Heart right ventricle (tissue), 16 donors: Measurements from ENCODE around the gene SCRN2. TPM values are rescaled to one million over a fixed set of nuclear protein-coding genes. Genes with fewer than 3 reads are reported as not detected.
A peak's percentile ranks its signal among the peaks of the same experiment; 100 is the strongest.

Source experiments
- ATAC-seq, 8 donors: fragments of 200-7000 bp; cut with Tn5 transposase; one replicate each; pipeline ENCODE4 v1.9.1; 2020; ENCODE audit warnings: mild to moderate bottlenecking in 8 of 8, moderate library complexity in 8 of 8, moderate number of reproducible peaks in 1 of 8
- DNase-seq, 2 donors: peaks; one replicate each; pipeline ENCODE4 v3.0.0-alpha.2; 2020
- H3K27ac ChIP-seq, 10 donors: fragments of 200-600 bp; sonication (generic) in 2 of 10; one replicate each; pipeline versions ENCODE4 v1.5.0 to v1.8.0; 2020 to 2022; ENCODE audit warnings: mild to moderate bottlenecking in 3 of 10
- H3K27me3 ChIP-seq, 7 donors: fragments of 200-600 bp; one replicate each; pipeline ENCODE4 v1.8.0; 2021 to 2022; ENCODE audit warnings: mild to moderate bottlenecking in 2 of 7
- H3K36me3 ChIP-seq, 9 donors: fragments of 200-600 bp; sonication (generic) in 1 of 9; one replicate each; pipeline versions ENCODE4 v1.5.0 to v1.8.0; 2020 to 2022; ENCODE audit warnings: mild to moderate bottlenecking in 2 of 9
- H3K4me1 ChIP-seq, 9 donors: fragments of 200-600 bp; sonication (generic) in 1 of 9; one replicate each; pipeline versions ENCODE4 v1.5.0 to v1.8.0; 2020 to 2022; ENCODE audit warnings: mild to moderate bottlenecking in 4 of 9
- H3K4me3 ChIP-seq, 10 donors: fragments of 200-600 bp; sonication (generic) in 2 of 10; one replicate each; pipeline versions ENCODE4 v1.5.0 to v1.8.0; 2020 to 2022; ENCODE audit warnings: mild to moderate bottlenecking in 7 of 10, moderate library complexity in 2 of 10
- H3K9me3 ChIP-seq, 11 donors: fragments of 200-600 bp in 10 of 11; sonication (generic) in 2 of 11; one replicate each; pipeline versions ENCODE4 v1.5.0 to v1.8.0; 2013 to 2022; ENCODE audit warnings: mild to moderate bottlenecking in 2 of 11, control low read depth in 1 of 11, moderate library complexity in 1 of 11
- WGBS, 2 donors: extraction: QIAGEN DNeasy Blood & Tissue Kit; methylation state at CpG; one replicate each; pipeline ENCODE4 v1.1.7; 2013; ENCODE audit warnings: inconsistent platforms in 1 of 2; 5-methylcytosine and 5-hydroxymethylcytosine counted together
- intact Hi-C, 10 donors: fragments of 100-400 bp; cut with DNase I; formaldehyde crosslinking; loops; one replicate each; pipeline versions ENCODE4 v1.11.1 to v1.14.2; 2022
- polyA plus RNA-seq, 2 donors: library from polyadenylated mRNA; stranded (reverse); fragments of 200-250 nt; gene quantifications; one replicate each; pipeline ENCODE4 v1.2.3, GENCODE V29; 2013
- total RNA-seq, 10 donors: library from RNA; stranded (reverse); fragmentation: NEBNext Ultra II Directional in 3 of 10; extraction: Animal tissue kit (Norgen Biotek cat#: 25700) in 3 of 10; gene quantifications; one replicate each; pipeline versions ENCODE4 v1.2.1 to v1.2.4, GENCODE V29; 2021 to 2023
- TF ChIP-seq, protein P1 (sequence below), 9 donors: fragments of 200-600 bp; sonication (generic) in 2 of 9; IDR thresholded peaks; one replicate each; pipeline versions ENCODE4 v1.5.0 to v1.8.0; 2021 to 2022; ENCODE audit warnings: antibody characterized with exemption in 9 of 9, mild to moderate bottlenecking in 5 of 9, moderate library complexity in 1 of 9
- donor health status: Arrhythmogenic right ventricular cardiomyopathy.
- donor health status: ischemic (EF 13 %, LVEDD 7.1; RV severe dilation, severe dysfunction).
- donor health status: healthy with polysubstance abuse.
- donor health status: DM: no; HTN: yes; CAD: no.
- donor health status: DM: no; HTN: no; CAD: no.
- donor health status: ischemic (EF 25% LVEDD 6.9; RV normal size, moderate dysfunction).
- donor health status: ischemic (EF 25% LVEDD 5.7; RV mildly dilated, moderate dysfunction).
- donor health status: healthy.
- donor health status: DM: yes; HTN: yes; CAD: no.
- donor health status: Ischemic cardiomyopathy.
- donor health status: ischemic (EF 35%, LVEDD 5.7; RV mildly dilated, moderate dysfunction).
- donor health status: nonischemic (EF 11% LVEDD 7.7; RV severe dilation, severe dysfunction).
- donor health status: DM: yes; HTN: yes; CAD: no.
- donor health status: PGD.
- donor health status: ischemic (EF 29% LVEDD 5.4; RV normal size, mild dysfunction).
- donor health status: nonischemic (EF 23%, LVEDD 6.1; RV moderate dilation, normal function).

Gene SCRN2
- total and polyA plus RNA-seq, 12 donors, result 20.6 to 82.5 (median 34.5) TPM

GRCh38 chr17:47808036-47808829 lies 32.8 kb downstream of the SCRN2 start:
- Histone ChIP-seq H3K4me1 (peaks cover 0 to 14% (median 0%) of the 10 kb centered on the region in 9 donors), H3K27ac (no peak overlapping the region), H3K36me3 (peaks cover 0 to 67% (median 13%) of the 10 kb centered on the region in 9 donors), H3K4me3 (no peak overlapping the region), H3K9me3 (no peaks in the 10 kb centered on the region), H3K27me3 (no peaks in the 10 kb centered on the region)
- TF ChIP-seq, protein P1, sequence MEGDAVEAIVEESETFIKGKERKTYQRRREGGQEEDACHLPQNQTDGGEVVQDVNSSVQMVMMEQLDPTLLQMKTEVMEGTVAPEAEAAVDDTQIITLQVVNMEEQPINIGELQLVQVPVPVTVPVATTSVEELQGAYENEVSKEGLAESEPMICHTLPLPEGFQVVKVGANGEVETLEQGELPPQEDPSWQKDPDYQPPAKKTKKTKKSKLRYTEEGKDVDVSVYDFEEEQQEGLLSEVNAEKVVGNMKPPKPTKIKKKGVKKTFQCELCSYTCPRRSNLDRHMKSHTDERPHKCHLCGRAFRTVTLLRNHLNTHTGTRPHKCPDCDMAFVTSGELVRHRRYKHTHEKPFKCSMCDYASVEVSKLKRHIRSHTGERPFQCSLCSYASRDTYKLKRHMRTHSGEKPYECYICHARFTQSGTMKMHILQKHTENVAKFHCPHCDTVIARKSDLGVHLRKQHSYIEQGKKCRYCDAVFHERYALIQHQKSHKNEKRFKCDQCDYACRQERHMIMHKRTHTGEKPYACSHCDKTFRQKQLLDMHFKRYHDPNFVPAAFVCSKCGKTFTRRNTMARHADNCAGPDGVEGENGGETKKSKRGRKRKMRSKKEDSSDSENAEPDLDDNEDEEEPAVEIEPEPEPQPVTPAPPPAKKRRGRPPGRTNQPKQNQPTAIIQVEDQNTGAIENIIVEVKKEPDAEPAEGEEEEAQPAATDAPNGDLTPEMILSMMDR (IDR thresholded peaks at IDR 0.05), result no peak
- intact Hi-C loops, result loop anchor here in 3 of 10 donors (10.0 kb wide), 2 partner anchors 113 to 143 kb away; partner anchors contain the start of gene TBKBP1 (in 1 of the 3)
- WGBS, 2 donors, result 89 to 94% methylated on average over 20 of the region's 20 CpGs
- DNase-seq (no peak), ATAC-seq (no peak)

DNA sequence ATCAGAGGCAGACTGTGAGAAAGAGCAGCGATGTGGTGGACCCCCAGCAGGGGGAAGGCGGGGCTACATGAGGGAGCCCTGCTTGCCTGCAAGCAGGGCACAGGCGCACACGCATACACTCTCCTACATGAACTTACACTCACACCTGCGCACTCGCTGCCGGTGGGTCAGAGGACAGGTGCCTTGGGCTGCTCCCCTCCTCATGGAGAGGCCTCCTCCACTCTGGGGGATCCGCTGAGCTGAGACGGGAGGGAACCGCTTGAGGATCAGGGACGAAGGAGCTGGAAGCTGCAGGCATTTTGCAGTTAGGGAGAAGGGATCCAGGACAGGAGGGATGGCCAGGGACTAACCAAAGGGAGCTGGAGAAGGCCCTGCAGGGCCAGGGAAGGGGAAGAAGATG lies 33.7 kb downstream of the SCRN2 start:
- H3K36me3 ChIP-seq, result peaks cover 0 to 59% (median 10%) of the 10 kb centered on the region in 9 donors
- H3K9me3 ChIP-seq, result no peaks in the 10 kb centered on the region
- WGBS, 2 donors, result 88 to 92% methylated on average over 10 to 11 of the region's 11 CpGs
- H3K4me3 ChIP-seq, result no peak overlapping the region
- H3K27ac ChIP-seq, result no peak overlapping the region
- H3K27me3 ChIP-seq, result no peaks in the 10 kb centered on the region
- DNase-seq (no peak), ATAC-seq (no peak)
- intact Hi-C loops, result loop anchor here in 3 of 10 donors (10.0 kb wide), 2 partner anchors 113 to 143 kb away; partner anchors contain the start of gene TBKBP1 (in 1 of the 3)
- TF ChIP-seq, protein P1 (IDR thresholded peaks at IDR 0.05), result no peak
- H3K4me1 ChIP-seq, result peaks cover 0 to 14% (median 0%) of the 10 kb centered on the region in 9 donors

GRCh38 chr17:47806913-47807255 lies 34.2 kb downstream of the SCRN2 start:
- WGBS, 2 donors, result 90 to 91% methylated on average over 9 of the region's 9 CpGs
- H3K36me3 ChIP-seq, result peaks cover 0 to 53% (median 10%) of the 10 kb centered on the region in 9 donors
- H3K27ac ChIP-seq, result no peak overlapping the region
- TF ChIP-seq, protein P1 (IDR thresholded peaks at IDR 0.05), result no peak
- intact Hi-C loops, result loop anchor here in 3 of 10 donors (10.0 kb wide), 2 partner anchors 112 to 142 kb away; partner anchors contain the start of gene TBKBP1 (in 1 of the 3)
- no peaks in the 10 kb centered on the region for H3K27me3 ChIP-seq
- H3K4me3 ChIP-seq, result no peak overlapping the region
- DNase-seq (no peak), ATAC-seq (no peak)
- no peaks in the 10 kb centered on the region for H3K9me3 ChIP-seq
- H3K4me1 ChIP-seq, result peaks cover 0 to 14% (median 0%) of the 10 kb centered on the region in 9 donors

GRCh38 chr17:47806026-47806912 lies 34.8 kb downstream of the SCRN2 start:
- H3K27ac ChIP-seq, result peak overlapping the region in 3 of 10 donors; percentile 4 to 39 (median 22)
- WGBS, 2 donors, result 80 to 81% methylated on average over 16 of the region's 16 CpGs
- H3K4me3 ChIP-seq, result no peak overlapping the region
- peaks cover 0 to 47% (median 10%) of the 10 kb centered on the region in 9 donors for H3K36me3 ChIP-seq
- no peaks in the 10 kb centered on the region for H3K9me3 ChIP-seq
- TF ChIP-seq, protein P1 (IDR thresholded peaks at IDR 0.05), result no peak
- H3K27me3 ChIP-seq, result no peaks in the 10 kb centered on the region
- intact Hi-C loops, result loop anchor here in 3 of 10 donors (10.0 kb wide), 2 partner anchors 111 to 141 kb away; partner anchors contain the start of gene TBKBP1 (in 1 of the 3)
- peaks cover 0 to 14% (median 0%) of the 10 kb centered on the region in 9 donors for H3K4me1 ChIP-seq
- DNase-seq (no peak), ATAC-seq (peak in 3 of 8 donors; percentile 4 to 23 (median 19))
